ENCODE results near the gene THSD4. TPM values are rescaled to one million over a fixed set of nuclear protein-coding genes. Genes with fewer than 3 reads are reported as not detected.
"Not testable (repeated sequence)": the region's sequence is repeated elsewhere in the genome, so short reads cannot be mapped to it uniquely, and the experiment has no call there.

THSD4 gene
- polyA plus RNA-seq, 1 donor from 2014 or later = 0.46 TPM

DNA sequence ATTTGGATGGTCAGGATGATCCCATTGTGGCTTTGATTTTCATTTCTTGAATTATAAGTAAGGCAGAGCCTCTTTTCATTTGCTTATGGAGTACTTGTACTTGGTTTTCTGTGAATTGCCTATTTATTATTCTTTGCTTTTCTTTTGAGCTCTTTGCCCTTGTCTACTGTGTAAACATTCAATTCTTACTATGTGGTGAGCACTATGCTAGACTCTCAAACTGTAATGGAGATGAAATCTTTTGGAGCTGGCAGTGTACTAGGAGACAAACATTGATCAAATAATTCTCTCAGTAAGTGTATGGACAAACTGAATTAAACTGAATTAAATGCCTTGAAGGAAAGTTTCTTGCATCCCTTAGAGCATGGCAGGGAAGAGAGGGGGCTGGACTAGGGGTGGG, 608.1 kb downstream of the THSD4 start:
- no peaks in the 10 kb centered on the region for H3K79me2 ChIP-seq (replicated peaks; ENCODE audit: insufficient read depth, low read length)
- no peaks in the 10 kb centered on the region for H3K27me3 ChIP-seq (ENCODE audit: insufficient read depth, low read depth, low read length)
- no peak overlapping the region for H3K9ac ChIP-seq (ENCODE audit: low read length)

DNA sequence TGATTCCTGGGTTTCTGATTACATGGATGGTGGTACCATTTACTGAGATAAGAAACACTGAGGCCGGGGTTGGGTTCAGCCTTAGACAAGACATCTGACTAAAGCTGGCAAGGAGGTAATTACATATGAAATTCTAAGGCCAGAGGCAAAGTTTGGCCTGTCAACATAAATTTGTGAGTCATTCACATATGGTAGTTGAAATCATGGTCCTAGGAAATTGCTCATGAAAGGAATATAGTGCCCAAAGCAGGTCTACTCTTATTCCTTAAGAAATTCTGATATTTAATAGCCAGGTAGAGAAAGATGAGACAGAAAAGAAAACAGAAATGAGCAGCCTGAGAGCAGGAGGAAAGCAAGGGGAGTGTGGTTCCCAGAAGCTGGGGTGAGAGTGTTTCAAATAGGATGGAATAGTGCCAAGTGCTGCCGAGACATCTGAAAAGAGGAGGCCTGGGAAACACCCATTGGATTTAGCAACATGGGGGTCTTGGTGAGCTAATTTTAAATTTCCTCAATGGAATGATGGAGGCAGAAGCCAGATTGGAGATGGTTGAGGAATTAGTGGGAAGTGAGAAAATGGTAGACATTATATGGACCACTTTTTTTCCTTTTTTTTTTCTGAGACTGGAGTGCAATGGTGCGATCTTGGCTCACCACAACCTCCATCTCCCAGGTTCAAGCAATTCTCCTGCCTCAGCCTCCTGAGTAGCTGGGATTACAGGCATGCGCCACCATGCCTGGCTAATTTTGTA, 610.1 kb downstream of the THSD4 start:
- H3K36me3 ChIP-seq (ENCODE audit: insufficient read depth, low read length); H3K4me3 ChIP-seq (ENCODE audit: low read length); H3K27ac ChIP-seq (ENCODE audit: low read length); H3K79me2 ChIP-seq (replicated peaks; ENCODE audit: insufficient read depth, low read length); H3F3A ChIP-seq (ENCODE audit: insufficient read depth, low read length, poor library complexity, severe bottlenecking); H2AFZ ChIP-seq (ENCODE audit: low read depth, low read length); H3K9me3 ChIP-seq (ENCODE audit: low read length); H3K9me2 ChIP-seq (ENCODE audit: insufficient read depth, low read length); H3K9ac ChIP-seq (ENCODE audit: low read length); H3K27me3 ChIP-seq (ENCODE audit: insufficient read depth, low read depth, low read length); H4K20me1 ChIP-seq (ENCODE audit: insufficient read depth); H3K4me2 ChIP-seq (ENCODE audit: low read length): not testable (repeated sequence)

More for the DNA sequence above, 608.1 kb downstream of the THSD4 start:
- TF ChIP-seq MXI1 (conservative IDR thresholded peaks at IDR 0.05; ENCODE audit: poor library complexity, severe bottlenecking) (no peak), EZH2 (IDR thresholded peaks at IDR 0.05; ENCODE audit: borderline replicate concordance, insufficient read depth, low read length, poor library complexity, severe bottlenecking) (no peak), EP300 (conservative IDR thresholded peaks at IDR 0.05; ENCODE audit: poor library complexity, severe bottlenecking) (no peak), RAD21 (conservative IDR thresholded peaks at IDR 0.05) (no peak), SMC3 (conservative IDR thresholded peaks at IDR 0.05; ENCODE audit: poor library complexity) (no peak), TAF1 (IDR thresholded peaks at IDR 0.05; ENCODE audit: low read depth) (no peak), POLR2AphosphoS5 (IDR thresholded peaks at IDR 0.05) (no peak)
- TF ChIP-seq, protein P1, sequence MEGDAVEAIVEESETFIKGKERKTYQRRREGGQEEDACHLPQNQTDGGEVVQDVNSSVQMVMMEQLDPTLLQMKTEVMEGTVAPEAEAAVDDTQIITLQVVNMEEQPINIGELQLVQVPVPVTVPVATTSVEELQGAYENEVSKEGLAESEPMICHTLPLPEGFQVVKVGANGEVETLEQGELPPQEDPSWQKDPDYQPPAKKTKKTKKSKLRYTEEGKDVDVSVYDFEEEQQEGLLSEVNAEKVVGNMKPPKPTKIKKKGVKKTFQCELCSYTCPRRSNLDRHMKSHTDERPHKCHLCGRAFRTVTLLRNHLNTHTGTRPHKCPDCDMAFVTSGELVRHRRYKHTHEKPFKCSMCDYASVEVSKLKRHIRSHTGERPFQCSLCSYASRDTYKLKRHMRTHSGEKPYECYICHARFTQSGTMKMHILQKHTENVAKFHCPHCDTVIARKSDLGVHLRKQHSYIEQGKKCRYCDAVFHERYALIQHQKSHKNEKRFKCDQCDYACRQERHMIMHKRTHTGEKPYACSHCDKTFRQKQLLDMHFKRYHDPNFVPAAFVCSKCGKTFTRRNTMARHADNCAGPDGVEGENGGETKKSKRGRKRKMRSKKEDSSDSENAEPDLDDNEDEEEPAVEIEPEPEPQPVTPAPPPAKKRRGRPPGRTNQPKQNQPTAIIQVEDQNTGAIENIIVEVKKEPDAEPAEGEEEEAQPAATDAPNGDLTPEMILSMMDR (IDR thresholded peaks at IDR 0.05; ENCODE audit: poor library complexity, severe bottlenecking) = no peak
- TF ChIP-seq, protein P2, sequence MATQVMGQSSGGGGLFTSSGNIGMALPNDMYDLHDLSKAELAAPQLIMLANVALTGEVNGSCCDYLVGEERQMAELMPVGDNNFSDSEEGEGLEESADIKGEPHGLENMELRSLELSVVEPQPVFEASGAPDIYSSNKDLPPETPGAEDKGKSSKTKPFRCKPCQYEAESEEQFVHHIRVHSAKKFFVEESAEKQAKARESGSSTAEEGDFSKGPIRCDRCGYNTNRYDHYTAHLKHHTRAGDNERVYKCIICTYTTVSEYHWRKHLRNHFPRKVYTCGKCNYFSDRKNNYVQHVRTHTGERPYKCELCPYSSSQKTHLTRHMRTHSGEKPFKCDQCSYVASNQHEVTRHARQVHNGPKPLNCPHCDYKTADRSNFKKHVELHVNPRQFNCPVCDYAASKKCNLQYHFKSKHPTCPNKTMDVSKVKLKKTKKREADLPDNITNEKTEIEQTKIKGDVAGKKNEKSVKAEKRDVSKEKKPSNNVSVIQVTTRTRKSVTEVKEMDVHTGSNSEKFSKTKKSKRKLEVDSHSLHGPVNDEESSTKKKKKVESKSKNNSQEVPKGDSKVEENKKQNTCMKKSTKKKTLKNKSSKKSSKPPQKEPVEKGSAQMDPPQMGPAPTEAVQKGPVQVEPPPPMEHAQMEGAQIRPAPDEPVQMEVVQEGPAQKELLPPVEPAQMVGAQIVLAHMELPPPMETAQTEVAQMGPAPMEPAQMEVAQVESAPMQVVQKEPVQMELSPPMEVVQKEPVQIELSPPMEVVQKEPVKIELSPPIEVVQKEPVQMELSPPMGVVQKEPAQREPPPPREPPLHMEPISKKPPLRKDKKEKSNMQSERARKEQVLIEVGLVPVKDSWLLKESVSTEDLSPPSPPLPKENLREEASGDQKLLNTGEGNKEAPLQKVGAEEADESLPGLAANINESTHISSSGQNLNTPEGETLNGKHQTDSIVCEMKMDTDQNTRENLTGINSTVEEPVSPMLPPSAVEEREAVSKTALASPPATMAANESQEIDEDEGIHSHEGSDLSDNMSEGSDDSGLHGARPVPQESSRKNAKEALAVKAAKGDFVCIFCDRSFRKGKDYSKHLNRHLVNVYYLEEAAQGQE (IDR thresholded peaks at IDR 0.05; ENCODE audit: borderline replicate concordance) = no peak
- Histone ChIP-seq H3K36me3 (ENCODE audit: insufficient read depth, low read length) (no peaks in the 10 kb centered on the region), H3K27ac (ENCODE audit: low read length) (no peak overlapping the region), H3K4me3 (ENCODE audit: low read length) (no peak overlapping the region), H3K4me2 (ENCODE audit: low read length) (no peak overlapping the region), H3K9me3 (ENCODE audit: low read length) (no peaks in the 10 kb centered on the region), H3K9me2 (ENCODE audit: insufficient read depth, low read length) (no peaks in the 10 kb centered on the region), H3F3A (ENCODE audit: insufficient read depth, low read length, poor library complexity, severe bottlenecking) (no peaks in the 10 kb centered on the region), H4K20me1 (ENCODE audit: insufficient read depth) (no peaks in the 10 kb centered on the region), H2AFZ (ENCODE audit: low read depth, low read length) (no peak overlapping the region)

Data from neural cell (in vitro differentiated cells).